Ectodermal cell (in vitro differentiated cells): Measurements from ENCODE around the gene TBC1D10A.

ENCODE experiments used
- H3K27ac ChIP-seq: 2 replicates; pipeline ENCODE4 v1.7.0; 2013; ENCODE audit warnings: mild to moderate bottlenecking, low read depth, low read length; ENCODE audit not compliant: insufficient read depth, poor library complexity, severe bottlenecking
- H3K27me3 ChIP-seq: 2 replicates; pipeline ENCODE4 v1.7.0; 2013; ENCODE audit warnings: mild to moderate bottlenecking, low read length; ENCODE audit not compliant: insufficient read depth, control insufficient read depth, poor library complexity, severe bottlenecking
- H3K36me3 ChIP-seq: one replicate; pipeline ENCODE4 v1.7.0; 2013; ENCODE audit warnings: low read length; ENCODE audit not compliant: control insufficient read depth, insufficient read depth
- H3K4me1 ChIP-seq: one replicate; pipeline ENCODE4 v1.7.0; 2013; ENCODE audit warnings: low read length; ENCODE audit not compliant: control insufficient read depth, insufficient read depth
- H3K4me3 ChIP-seq: 2 replicates; pipeline ENCODE4 v1.7.0; 2013; ENCODE audit warnings: low read depth, low read length, control low read depth; ENCODE audit not compliant: insufficient read depth
- H3K9me3 ChIP-seq: 2 replicates; pipeline ENCODE4 v1.7.0; 2013; ENCODE audit warnings: mild to moderate bottlenecking, low read length, moderate library complexity; ENCODE audit not compliant: control insufficient read depth
- WGBS, 2 experiments: methylation state at CpG; one replicate each; pipeline ENCODE4 v1.1.7; 2013; ENCODE audit warnings: missing lambda C conversion rate in 2 of 2; 5-methylcytosine and 5-hydroxymethylcytosine counted together

The TBC1D10A gene

GRCh38 chr22:30332994-30333706 is 6.4 kb upstream of the TBC1D10A start:
- Histone ChIP-seq H3K27ac (no peak overlapping the region), H3K9me3 (no peaks in the 10 kb centered on the region), H3K36me3 (peaks cover 56% of the 10 kb centered on the region), H3K27me3 (no peaks in the 10 kb centered on the region), H3K4me1 (no peaks in the 10 kb centered on the region), H3K4me3 (no peak overlapping the region)
- WGBS, 2 experiments, result 93 to 95% methylated on average over 2 of the region's 2 CpGs

GRCh38 chr22:30332551-30332950 is 5.8 kb upstream of the TBC1D10A start:
- Histone ChIP-seq H3K4me3 (no peak overlapping the region), H3K27me3 (no peaks in the 10 kb centered on the region), H3K9me3 (no peaks in the 10 kb centered on the region), H3K27ac (no peak overlapping the region), H3K36me3 (peaks cover 51% of the 10 kb centered on the region), H3K4me1 (no peaks in the 10 kb centered on the region)
- 90 to 94% methylated on average over 5 of the region's 5 CpGs for WGBS, 2 experiments

GRCh38 chr22:30328466-30329049 is 1.8 kb upstream of the TBC1D10A start:
- H3K4me1 ChIP-seq, result peaks cover 11% of the 10 kb centered on the region
- H3K4me3 ChIP-seq, result no peak overlapping the region
- peaks cover 12% of the 10 kb centered on the region for H3K36me3 ChIP-seq
- no peaks in the 10 kb centered on the region for H3K9me3 ChIP-seq
- no peaks in the 10 kb centered on the region for H3K27me3 ChIP-seq
- no peak overlapping the region for H3K27ac ChIP-seq
- 88 to 93% methylated on average over 3 of the region's 3 CpGs for WGBS, 2 experiments

GRCh38 chr22:30327864-30328345 is 1.2 kb upstream of the TBC1D10A start:
- H3K36me3 ChIP-seq, result peaks cover 5% of the 10 kb centered on the region
- H3K4me1 ChIP-seq, result peaks cover 11% of the 10 kb centered on the region
- H3K9me3 ChIP-seq, result no peaks in the 10 kb centered on the region
- H3K4me3 ChIP-seq, result no peak overlapping the region
- no peaks in the 10 kb centered on the region for H3K27me3 ChIP-seq
- no peak overlapping the region for H3K27ac ChIP-seq
- WGBS, 2 experiments, result 71 to 77% methylated on average over 5 of the region's 5 CpGs

- WGBS, 2 experiments, result 1 to 2% methylated on average over 33 to 34 of the region's 34 CpGs
- H3K27ac ChIP-seq, result no peak overlapping the region
- H3K27me3 ChIP-seq, result no peaks in the 10 kb centered on the region
- peaks cover 11% of the 10 kb centered on the region for H3K4me1 ChIP-seq
- H3K9me3 ChIP-seq, result no peaks in the 10 kb centered on the region
- H3K4me3 ChIP-seq, result peak overlapping the region; percentile 73
- H3K36me3 ChIP-seq, result peaks cover 5% of the 10 kb centered on the region
Measured at GRCh38 chr22:30326255-30326705, 461 bp downstream of the TBC1D10A start.

GRCh38 chr22:30325724-30326254 is 952 bp downstream of the TBC1D10A start:
- Histone ChIP-seq H3K36me3 (peaks cover 5% of the 10 kb centered on the region), H3K27me3 (no peaks in the 10 kb centered on the region), H3K4me3 (peak overlapping the region; percentile 73), H3K9me3 (no peaks in the 10 kb centered on the region), H3K4me1 (peaks cover 11% of the 10 kb centered on the region), H3K27ac (no peak overlapping the region)
- WGBS, 2 experiments, result 60 to 61% methylated on average over 14 of the region's 14 CpGs

- Histone ChIP-seq H3K4me3 (no peak overlapping the region), H3K27me3 (no peaks in the 10 kb centered on the region), H3K36me3 (no peaks in the 10 kb centered on the region), H3K9me3 (no peaks in the 10 kb centered on the region), H3K27ac (no peak overlapping the region), H3K4me1 (peaks cover 11% of the 10 kb centered on the region)
- WGBS, 2 experiments, result 72 to 73% methylated on average over 5 of the region's 5 CpGs
Measured at GRCh38 chr22:30325065-30325720, 1.5 kb downstream of the TBC1D10A start.

GRCh38 chr22:30324014-30324730 is 2.6 kb downstream of the TBC1D10A start:
- no peak overlapping the region for H3K4me3 ChIP-seq
- H3K27me3 ChIP-seq, result no peaks in the 10 kb centered on the region
- H3K4me1 ChIP-seq, result peaks cover 11% of the 10 kb centered on the region
- no peaks in the 10 kb centered on the region for H3K36me3 ChIP-seq
- 93 to 94% methylated on average over 8 of the region's 8 CpGs for WGBS, 2 experiments
- no peak overlapping the region for H3K27ac ChIP-seq
- H3K9me3 ChIP-seq, result no peaks in the 10 kb centered on the region

GRCh38 chr22:30323246-30323645 is 3.5 kb downstream of the TBC1D10A start:
- Histone ChIP-seq H3K9me3 (no peaks in the 10 kb centered on the region), H3K4me1 (peaks cover 11% of the 10 kb centered on the region), H3K27me3 (no peaks in the 10 kb centered on the region), H3K27ac (no peak overlapping the region), H3K4me3 (no peak overlapping the region), H3K36me3 (no peaks in the 10 kb centered on the region)
- WGBS, 2 experiments, result 95 to 98% methylated on average over 3 of the region's 3 CpGs
